GM04503 (cell line): ENCODE data around the gene FMO5.
"Not testable (repeated sequence)": the region's sequence is repeated elsewhere in the genome, so short reads cannot be mapped to it uniquely, and the experiment has no call there.

Source experiments
- DNase-seq: peaks from one replicate; pipeline ENCODE4 v3.0.0-alpha.2; 2012; ENCODE audit warnings: low read depth

The FMO5 gene

GRCh38 chr1:147207192-147207591 is 17.9 kb downstream of the FMO5 start:
- no peak for DNase-seq

GRCh38 chr1:147204080-147204479 is 21.1 kb downstream of the FMO5 start:
- DNase-seq: no peak

GRCh38 chr1:147202576-147202975 is 22.6 kb downstream of the FMO5 start:
- no peak for DNase-seq

GRCh38 chr1:147201786-147202185 is 23.4 kb downstream of the FMO5 start:
- DNase-seq: no peak

GRCh38 chr1:147201276-147201675 is 23.9 kb downstream of the FMO5 start:
- DNase-seq: no peak

- DNase-seq: not testable (repeated sequence)
Measured at GRCh38 chr1:147197324-147197723, 27.8 kb downstream of the FMO5 start.

GRCh38 chr1:147189514-147189913 is 35.6 kb downstream of the FMO5 start:
- DNase-seq: no peak

- DNase-seq: no peak
Measured at GRCh38 chr1:147185432-147185831, 39.7 kb downstream of the FMO5 start.

GRCh38 chr1:147177611-147178380 is 47.3 kb downstream of the FMO5 start:
- no peak for DNase-seq

GRCh38 chr1:147172168-147173016 is 52.7 kb downstream of the FMO5 start, which contains the start of gene PRKAB2:
PRKAB2 (minus strand) TSS chr1:147172470; CDS start chr1:147172144, 326 bp downstream.
- DNase-seq: peak; percentile 76

GRCh38 chr1:147171399-147172167 is 53.6 kb downstream of the FMO5 start:
- DNase-seq: no peak

- DNase-seq: no peak
Measured at GRCh38 chr1:147169840-147170674, 55.1 kb downstream of the FMO5 start.

- no peak for DNase-seq
Measured at GRCh38 chr1:147169171-147169570, 56.0 kb downstream of the FMO5 start.

GRCh38 chr1:147168626-147169058 is 56.5 kb downstream of the FMO5 start:
- no peak for DNase-seq

- peak; percentile 97 for DNase-seq
Measured at GRCh38 chr1:147167365-147167764, 57.8 kb downstream of the FMO5 start.

- no peak for DNase-seq
Measured at GRCh38 chr1:147163019-147163418, 62.1 kb downstream of the FMO5 start.

- DNase-seq: no peak
Measured at GRCh38 chr1:147162093-147162492, 63.0 kb downstream of the FMO5 start.

GRCh38 chr1:147157116-147157515 is 68.0 kb downstream of the FMO5 start:
- DNase-seq: not testable (repeated sequence)

- no peak for DNase-seq
Measured at GRCh38 chr1:147156642-147157041, 68.5 kb downstream of the FMO5 start.

GRCh38 chr1:147152772-147153171 is 72.4 kb downstream of the FMO5 start:
- DNase-seq: no peak

GRCh38 chr1:147151244-147151643 is 73.9 kb downstream of the FMO5 start:
- DNase-seq: no peak
